Right cardiac atrium (tissue), 5 donors: ENCODE results near the gene MTHFD1. TPM values are rescaled to one million over a fixed set of nuclear protein-coding genes. Genes with fewer than 3 reads are reported as not detected.
A peak's percentile ranks its signal among the peaks of the same experiment; 100 is the strongest.
"Not testable (repeated sequence)": the region's sequence is repeated elsewhere in the genome, so short reads cannot be mapped to it uniquely, and the experiment has no call there.

Experiments used
- ATAC-seq, 2 donors: fragments of 200-7000 bp; cut with Tn5 transposase; one replicate each; pipeline versions ENCODE4 v1.8.0 to v1.9.1; 2020; ENCODE audit warnings: moderate library complexity in 2 of 2, mild to moderate bottlenecking in 1 of 2
- DNase-seq, 3 donors: peaks; one replicate each; pipeline ENCODE4 v3.0.0-alpha.2; 2020
- H3K27ac ChIP-seq: one replicate; pipeline ENCODE4 v1.5.1; 2013; ENCODE audit warnings: mild to moderate bottlenecking, low read length, control low read depth, moderate library complexity
- H3K27me3 ChIP-seq: one replicate; pipeline ENCODE4 v1.6.1; 2013; ENCODE audit not compliant: control insufficient read depth, insufficient read depth
- H3K4me1 ChIP-seq: one replicate; pipeline ENCODE4 v1.6.1; 2013; ENCODE audit warnings: low read length; ENCODE audit not compliant: control insufficient read depth, insufficient read depth
- H3K4me3 ChIP-seq: one replicate; pipeline ENCODE4 v1.5.1; 2013; ENCODE audit warnings: low read length, control low read depth
- H3K9me3 ChIP-seq: one replicate; pipeline ENCODE4 v1.6.1; 2013; ENCODE audit warnings: low read length; ENCODE audit not compliant: control insufficient read depth
- WGBS: extraction: QIAGEN DNeasy Blood & Tissue Kit; methylation state at CpG from one replicate; pipeline ENCODE4 v1.1.7; 2013; 5-methylcytosine and 5-hydroxymethylcytosine counted together
- intact Hi-C, 4 donors: fragments of 100-400 bp; cut with DNase I; formaldehyde crosslinking; loops; one replicate each; pipeline versions ENCODE4 v1.11.0 to v1.14.0; 2022 to 2023
- polyA plus RNA-seq: library from polyadenylated mRNA; stranded (reverse); fragments of 200-250 nt; gene quantifications from one replicate; pipeline ENCODE4 v1.2.3, GENCODE V29; 2013
- total RNA-seq, 4 donors: library from RNA; stranded (reverse); fragmentation: NEBNext Ultra II Directional; extraction: Animal tissue kit (Norgen Biotek cat#: 25700); gene quantifications; one replicate each; pipeline ENCODE4 v1.2.1, GENCODE V29; 2021
- donor health status: healthy with polysubstance abuse.
- donor health status: DM: no; HTN: yes; CAD: no.
- donor health status: DM: no; HTN: no; CAD: no.
- donor health status: DM: no; HTN: yes; CAD: no; lungs with severe emphysema.
- donor health status: DM: yes; HTN: yes; CAD: no.

MTHFD1 gene
- total and polyA plus RNA-seq, 5 donors = 30.1 to 64.7 (median 55.6) TPM

DNA sequence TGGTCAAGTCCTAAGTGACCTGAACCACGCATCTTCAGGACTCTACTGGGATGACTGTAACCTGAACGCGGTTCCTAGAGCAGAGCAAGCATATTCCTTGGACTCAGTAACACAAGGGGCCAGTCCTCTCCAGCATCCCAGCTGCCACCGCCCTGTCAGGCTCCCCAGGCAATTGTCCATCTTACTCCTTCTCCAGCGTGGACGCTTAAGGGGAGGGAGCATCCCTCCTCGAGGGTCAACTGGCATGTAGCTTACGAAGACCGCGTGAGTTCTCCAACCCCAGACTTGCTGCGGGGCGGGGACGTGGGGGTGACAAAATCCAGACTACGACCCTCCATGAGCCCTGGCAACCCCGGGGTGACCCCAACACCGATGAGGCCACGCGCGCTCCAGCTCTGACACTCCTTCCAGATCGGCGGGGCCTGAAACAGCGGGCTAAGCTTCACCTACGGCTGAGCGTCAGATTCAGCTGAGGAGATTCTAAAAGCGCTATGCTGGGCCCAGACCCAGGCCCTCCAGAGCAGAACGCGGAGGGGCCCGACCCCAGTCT, 846 bp upstream of the MTHFD1 start:
- H3K4me1 ChIP-seq = no peaks in the 10 kb centered on the region
- H3K27me3 ChIP-seq = no peaks in the 10 kb centered on the region
- WGBS = 4% methylated on average over 28 of the region's 28 CpGs
- peak overlapping the region; percentile 54 for H3K27ac ChIP-seq
- H3K9me3 ChIP-seq = no peaks in the 10 kb centered on the region
- H3K4me3 ChIP-seq = peak overlapping the region; percentile 43
- no peak for DNase-seq
- ATAC-seq = peak; percentile 6 to 30
- intact Hi-C loops = no loop called here

DNA sequence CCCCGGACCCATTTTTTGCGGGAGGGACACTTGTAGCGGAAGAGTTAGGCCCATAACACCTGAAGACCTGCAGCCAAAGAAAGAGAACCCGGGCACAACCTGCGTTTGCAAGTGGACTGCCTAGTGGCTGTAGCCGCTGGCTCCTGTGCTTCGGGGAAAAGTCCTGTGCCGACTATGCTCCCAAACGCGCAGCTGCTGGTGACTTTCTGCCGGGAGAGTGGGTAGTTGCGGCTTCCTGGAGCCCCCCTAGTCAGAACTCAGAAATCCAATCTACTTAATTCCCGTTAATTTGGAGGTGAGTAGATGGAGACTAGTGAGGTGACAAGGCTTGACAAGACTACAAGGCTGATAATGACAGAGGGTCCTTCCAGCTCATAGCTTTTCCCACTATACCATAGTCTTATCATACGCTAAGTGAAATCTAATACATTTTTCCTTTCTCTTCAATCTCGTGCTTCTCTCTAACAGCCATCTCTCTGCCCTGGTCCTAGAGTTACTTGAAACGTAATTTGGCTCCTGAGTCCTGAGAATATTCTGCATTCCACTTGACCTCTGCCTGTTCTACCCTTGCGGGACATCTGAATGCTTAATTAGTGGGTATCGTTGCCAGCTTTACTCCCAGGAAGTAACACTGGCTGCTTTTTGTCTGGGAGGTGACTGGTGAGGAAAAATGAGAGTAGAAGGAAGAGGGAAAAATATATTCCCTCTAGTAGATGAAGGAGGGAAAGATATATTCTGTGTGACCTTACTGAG, 556 bp downstream of the MTHFD1 start:
- intact Hi-C loops = no loop called here
- H3K27ac ChIP-seq = peak overlapping the region; percentile 75
- under 1% methylated on average over 18 of the region's 18 CpGs for WGBS
- no peaks in the 10 kb centered on the region for H3K27me3 ChIP-seq
- H3K4me3 ChIP-seq = peak overlapping the region; percentile 43
- ATAC-seq (peak; percentile 10 to 22), DNase-seq (peak in 2 of 3 donors; percentile 67 to 74)
- H3K9me3 ChIP-seq = no peaks in the 10 kb centered on the region
- no peaks in the 10 kb centered on the region for H3K4me1 ChIP-seq

DNA sequence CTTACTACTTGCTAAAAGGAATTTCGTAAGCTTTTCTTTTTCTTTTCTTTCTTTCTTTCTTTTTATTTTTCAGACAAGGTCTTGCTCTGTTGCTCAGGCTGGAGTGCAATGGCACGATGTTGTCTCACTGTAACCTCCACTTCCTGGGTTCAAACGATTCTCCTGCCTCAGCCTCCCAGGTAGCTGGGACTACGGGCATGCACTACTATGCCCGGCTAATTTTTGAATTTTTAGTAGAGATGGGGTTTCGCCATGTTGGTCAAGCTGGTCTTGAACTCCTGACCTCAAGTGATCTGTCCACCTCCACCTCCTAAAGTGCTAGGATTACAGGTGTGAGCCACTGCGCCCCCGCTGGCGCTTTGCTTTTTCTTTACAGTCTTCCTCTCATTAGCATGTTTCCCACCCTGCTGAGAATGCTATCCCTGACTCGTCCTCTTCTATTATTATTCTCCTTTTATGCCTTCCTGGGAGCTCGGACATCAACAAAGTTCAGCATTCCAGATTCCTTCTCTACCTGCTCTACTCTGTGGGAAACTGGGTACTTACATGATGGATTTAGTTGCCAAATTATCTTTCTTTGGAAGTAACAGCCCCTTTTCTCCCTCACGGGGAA, 3.1 kb downstream of the MTHFD1 start:
- H3K4me3 ChIP-seq = no peak overlapping the region
- WGBS = 87% methylated on average over 12 of the region's 12 CpGs
- no peak for DNase-seq
- H3K4me1 ChIP-seq = no peaks in the 10 kb centered on the region
- H3K27ac ChIP-seq = no peak overlapping the region
- intact Hi-C loops = no loop called here
- no peak for ATAC-seq
- no peaks in the 10 kb centered on the region for H3K9me3 ChIP-seq
- no peaks in the 10 kb centered on the region for H3K27me3 ChIP-seq

DNA sequence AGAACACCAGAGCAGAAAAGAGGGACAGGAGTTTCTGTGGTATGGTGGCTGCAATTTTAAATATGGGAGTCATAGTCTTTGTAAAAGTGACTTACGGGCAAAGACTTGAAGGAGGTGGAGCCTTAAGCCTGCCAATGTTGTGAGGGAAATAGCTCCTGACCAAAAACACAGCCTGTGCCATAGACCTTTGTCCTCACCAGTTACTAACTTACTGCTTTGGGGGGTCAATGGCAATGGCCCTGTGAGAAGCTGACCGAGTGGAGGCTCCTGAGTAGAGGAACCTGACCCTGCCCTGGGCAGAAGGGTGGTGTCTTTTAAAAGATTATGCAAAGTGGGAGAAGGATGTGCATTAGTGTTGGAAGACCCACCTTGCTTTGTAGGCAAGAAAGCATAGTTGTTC, 3.8 kb downstream of the MTHFD1 start:
- ATAC-seq (no peak), DNase-seq (no peak)
- Histone ChIP-seq H3K27ac (no peak overlapping the region), H3K4me3 (no peak overlapping the region), H3K4me1 (no peaks in the 10 kb centered on the region), H3K27me3 (no peaks in the 10 kb centered on the region), H3K9me3 (no peaks in the 10 kb centered on the region)
- WGBS = 96% methylated on average over 2 of the region's 2 CpGs
- intact Hi-C loops = no loop called here

DNA sequence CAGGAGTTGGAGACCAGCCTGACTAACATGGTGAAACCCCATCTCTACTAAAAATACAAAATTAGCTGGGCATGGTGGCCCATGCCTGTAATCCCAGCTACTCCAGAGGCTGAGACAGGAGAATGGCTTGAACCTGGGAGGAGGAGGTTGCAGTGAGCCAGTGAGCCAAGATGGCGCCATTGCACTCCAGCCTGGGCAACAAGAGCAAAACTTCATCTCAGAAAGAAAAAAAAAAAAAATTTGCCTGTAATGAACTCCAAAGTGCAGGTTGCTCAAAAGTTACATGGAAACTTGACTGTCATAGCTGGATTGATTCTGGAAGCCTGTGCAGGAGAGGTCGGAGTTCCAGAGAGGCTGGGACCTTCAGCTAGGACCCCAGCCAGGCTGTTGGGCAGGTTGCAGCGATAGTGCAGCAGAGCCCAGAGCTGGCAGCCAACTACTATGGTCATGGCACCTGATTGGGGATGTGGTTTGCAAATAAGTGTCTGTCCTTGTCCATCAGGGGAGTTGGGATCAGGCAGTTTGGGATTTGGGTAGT, 5.1 kb downstream of the MTHFD1 start:
- H3K27me3 ChIP-seq, H3K4me3 ChIP-seq, ATAC-seq, H3K9me3 ChIP-seq, H3K27ac ChIP-seq, DNase-seq, intact Hi-C loops, H3K4me1 ChIP-seq: not testable (repeated sequence)
- WGBS = over 99% methylated on average over 3 of the region's 3 CpGs

DNA sequence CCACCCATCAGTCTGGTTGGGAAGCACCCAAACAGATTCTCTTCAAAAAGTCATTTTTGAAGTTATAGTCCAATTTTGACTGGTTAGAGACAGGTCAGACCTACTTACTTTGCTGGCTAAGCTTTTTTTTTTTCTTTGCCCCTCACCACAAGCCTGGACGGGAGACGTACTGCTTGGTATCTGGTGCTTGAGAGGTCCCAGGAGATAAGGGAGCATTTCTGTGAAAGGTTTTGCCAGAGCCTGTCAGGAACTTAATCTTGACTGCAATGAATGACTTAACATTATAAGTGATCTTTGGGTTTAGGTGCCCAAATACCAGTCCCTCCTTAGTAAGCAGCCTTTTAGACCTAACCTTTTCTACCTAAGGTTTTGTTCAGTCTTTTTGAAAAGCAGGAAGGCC, 6.3 kb downstream of the MTHFD1 start:
- no peak for ATAC-seq
- Histone ChIP-seq H3K27me3 (no peaks in the 10 kb centered on the region), H3K4me1 (no peaks in the 10 kb centered on the region), H3K4me3 (no peak overlapping the region), H3K9me3 (no peaks in the 10 kb centered on the region), H3K27ac (no peak overlapping the region)
- intact Hi-C loops = no loop called here
- DNase-seq = no peak
- 50% methylated on average over 2 of the region's 2 CpGs for WGBS

DNA sequence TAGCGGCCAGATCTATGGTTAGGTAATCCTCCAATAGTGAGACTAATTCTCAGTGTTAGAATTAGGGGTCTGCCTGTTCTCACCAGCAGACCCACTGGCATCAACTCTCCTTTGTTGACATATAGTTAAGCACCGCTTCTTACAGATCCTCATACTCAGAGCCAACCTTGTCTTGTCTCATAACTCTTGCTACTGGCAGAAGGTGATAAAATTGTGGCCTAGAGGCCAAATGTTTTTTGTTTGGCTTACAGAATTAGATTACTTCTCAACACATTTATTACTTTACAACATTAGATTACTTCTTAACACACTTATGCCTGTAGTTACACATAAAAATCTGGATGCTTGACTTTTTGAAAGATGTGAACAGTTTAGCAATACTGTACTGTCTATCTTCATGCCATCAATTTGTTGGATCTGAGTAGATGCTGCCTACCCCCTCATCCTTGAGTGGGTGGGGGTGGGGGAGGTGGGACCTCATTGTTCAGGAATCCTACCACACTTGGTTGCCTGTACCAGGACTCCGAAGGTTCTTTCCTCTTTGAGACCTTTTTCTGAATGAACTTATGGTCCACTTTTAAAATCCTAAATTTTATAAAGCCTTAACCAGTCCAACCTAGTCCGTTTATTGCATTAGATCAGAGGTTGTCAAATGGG, 7.0 kb downstream of the MTHFD1 start:
- intact Hi-C loops = no loop called here
- no peaks in the 10 kb centered on the region for H3K27me3 ChIP-seq
- ATAC-seq (no peak), DNase-seq (no peak)
- H3K9me3 ChIP-seq = no peaks in the 10 kb centered on the region
- H3K4me1 ChIP-seq = no peaks in the 10 kb centered on the region
- no peak overlapping the region for H3K4me3 ChIP-seq
- WGBS = 79% methylated on average over 4 of the region's 4 CpGs
- H3K27ac ChIP-seq = no peak overlapping the region

DNA sequence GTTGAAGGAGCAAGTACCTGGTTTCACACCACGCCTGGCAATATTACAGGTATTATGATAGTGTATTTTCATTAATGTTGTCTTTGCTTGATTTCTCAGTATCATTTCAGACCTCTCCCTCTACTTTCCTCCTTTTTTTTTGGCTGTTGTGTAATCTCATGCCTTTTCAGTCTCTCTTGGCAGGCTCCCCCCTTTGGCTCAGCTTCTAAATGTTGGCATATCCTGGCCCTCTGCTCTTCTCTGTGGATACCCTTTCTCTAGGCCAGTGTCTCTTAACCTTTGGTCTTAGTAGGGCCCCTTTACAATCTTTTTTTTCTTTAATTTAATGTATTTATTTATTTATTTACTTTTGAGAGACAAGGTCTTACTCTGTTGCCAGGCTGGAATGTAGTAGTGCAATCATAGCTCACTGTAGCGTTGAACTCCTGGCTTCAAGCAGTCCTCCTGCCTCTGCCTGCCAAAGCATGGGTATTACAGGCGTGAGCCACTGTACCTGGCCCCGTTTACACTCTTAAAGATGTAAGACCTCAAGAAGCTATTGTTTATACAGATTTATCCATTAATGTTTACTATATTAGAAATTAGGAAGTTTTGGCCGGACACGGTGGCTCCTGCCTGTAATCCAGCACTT, 12.8 kb downstream of the MTHFD1 start:
- WGBS = 87% methylated on average over 6 of the region's 6 CpGs
- peak in 2 of 3 donors; percentile 30 to 48 for DNase-seq
- ATAC-seq = no peak
- Histone ChIP-seq H3K4me3 (no peak overlapping the region), H3K27ac (no peak overlapping the region), H3K9me3 (no peaks in the 10 kb centered on the region), H3K27me3 (no peaks in the 10 kb centered on the region), H3K4me1 (no peaks in the 10 kb centered on the region)
- intact Hi-C loops = no loop called here

DNA sequence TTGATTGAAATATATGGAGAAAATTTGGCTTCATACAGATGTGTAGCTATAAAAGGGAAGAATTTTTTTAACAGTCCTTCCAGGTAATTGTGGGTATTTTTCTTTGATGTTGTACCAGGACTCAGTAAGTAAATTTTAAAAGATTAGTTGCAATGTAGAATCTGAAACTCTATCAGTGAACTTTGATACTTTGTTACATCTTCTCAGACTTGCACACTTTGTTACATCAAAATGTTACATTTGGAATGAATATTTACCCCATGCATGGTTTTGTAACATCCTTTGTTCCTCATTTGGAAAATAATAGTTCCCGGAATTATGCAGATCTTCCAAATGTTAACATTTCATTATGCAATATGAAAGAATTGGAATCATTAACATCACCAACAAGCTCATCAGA, 13.8 kb downstream of the MTHFD1 start:
- Histone ChIP-seq H3K27ac (no peak overlapping the region), H3K9me3 (no peaks in the 10 kb centered on the region), H3K4me3 (no peak overlapping the region), H3K27me3 (no peaks in the 10 kb centered on the region), H3K4me1 (no peaks in the 10 kb centered on the region)
- DNase-seq = no peak
- intact Hi-C loops = no loop called here
- 84% methylated on average over 1 of the region's 1 CpG for WGBS
- no peak for ATAC-seq

DNA sequence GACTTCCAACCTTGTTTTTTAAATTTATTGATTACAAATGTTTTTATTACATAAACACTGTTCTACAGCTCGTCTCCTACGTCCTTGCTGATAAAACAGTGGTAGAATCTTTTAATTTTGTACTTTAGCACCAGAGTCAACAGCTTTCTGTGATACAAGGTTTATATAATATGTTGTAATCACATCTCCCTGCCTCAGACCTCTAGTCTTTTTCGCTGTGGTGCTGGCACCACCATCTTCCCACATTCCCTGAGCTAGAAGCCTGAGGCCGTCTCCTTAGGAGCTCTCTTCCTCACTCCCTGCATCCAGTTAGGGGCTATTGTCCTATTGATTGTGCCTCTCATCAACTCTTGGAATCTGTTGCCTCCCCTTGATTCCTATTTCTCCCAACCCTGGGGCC, 17.1 kb downstream of the MTHFD1 start:
- H3K4me1 ChIP-seq = no peaks in the 10 kb centered on the region
- 97% methylated on average over 4 of the region's 4 CpGs for WGBS
- ATAC-seq = no peak

More for the DNA sequence above, 17.1 kb downstream of the MTHFD1 start:
- H3K27me3 ChIP-seq = no peaks in the 10 kb centered on the region
- no peak overlapping the region for H3K4me3 ChIP-seq
- DNase-seq = no peak
- H3K27ac ChIP-seq = no peak overlapping the region
- no peaks in the 10 kb centered on the region for H3K9me3 ChIP-seq
- intact Hi-C loops = no loop called here
